Mesendoderm (in vitro differentiated cells): Measurements from ENCODE around the gene OR2F1.
"Not testable (repeated sequence)": the region's sequence is repeated elsewhere in the genome, so short reads cannot be mapped to it uniquely, and the experiment has no call there.

Source experiments
- DNase-seq: peaks from one replicate; pipeline ENCODE4 v3.0.0; 2013
- H2AK5ac ChIP-seq: 2 replicates; pipeline ENCODE4 v1.6.1; 2013; ENCODE audit warnings: low read length, inconsistent platforms
- H2BK120ac ChIP-seq: 2 replicates; pipeline ENCODE4 v1.6.1; 2013; ENCODE audit warnings: low read depth, mild to moderate bottlenecking, low read length, moderate library complexity, mixed read lengths
- H2BK15ac ChIP-seq: replicated peaks from 2 replicates; pipeline ENCODE4 v1.6.1; 2013; ENCODE audit warnings: low read depth, mild to moderate bottlenecking, moderate library complexity
- H2BK5ac ChIP-seq: 2 replicates; pipeline ENCODE4 v1.6.1; 2013; ENCODE audit warnings: low read length, inconsistent platforms
- H3K18ac ChIP-seq: 2 replicates; pipeline ENCODE4 v1.6.1; 2013; ENCODE audit warnings: mild to moderate bottlenecking, low read length, mixed read lengths
- H3K23ac ChIP-seq: one replicate; pipeline ENCODE4 v1.6.1; 2013; ENCODE audit warnings: low read length
- H3K27ac ChIP-seq: 2 replicates; pipeline ENCODE4 v1.5.1; 2013; ENCODE audit warnings: low read depth, mild to moderate bottlenecking, inconsistent platforms, low read length, moderate library complexity
- H3K27me3 ChIP-seq: 2 replicates; pipeline ENCODE4 v1.6.1; 2013; ENCODE audit warnings: low read length, control low read depth, mild to moderate bottlenecking, inconsistent platforms; ENCODE audit not compliant: insufficient read depth, poor library complexity
- H3K36me3 ChIP-seq: 2 replicates; pipeline ENCODE4 v1.6.1; 2013; ENCODE audit warnings: low read length, inconsistent platforms; ENCODE audit not compliant: control insufficient read depth, insufficient read depth
- H3K4ac ChIP-seq: one replicate; pipeline ENCODE4 v1.6.1; 2013; ENCODE audit warnings: low read depth, mild to moderate bottlenecking, low read length, moderate library complexity
- H3K4me1 ChIP-seq: 2 replicates; pipeline ENCODE4 v1.6.1; 2013; ENCODE audit warnings: low read depth, low read length, inconsistent platforms; ENCODE audit not compliant: control insufficient read depth
- H3K4me2 ChIP-seq: 2 replicates; pipeline ENCODE4 v1.6.1; 2013; ENCODE audit warnings: low read length
- H3K4me3 ChIP-seq: 2 replicates; pipeline ENCODE4 v1.5.1; 2013; ENCODE audit warnings: mild to moderate bottlenecking, low read length
- H3K56ac ChIP-seq: one replicate; pipeline ENCODE4 v1.6.1; 2013; ENCODE audit warnings: low read length
- H3K79me1 ChIP-seq: 2 replicates; pipeline ENCODE4 v1.6.1; 2013; ENCODE audit warnings: low read length, inconsistent platforms
- H3K79me2 ChIP-seq: 2 replicates; pipeline ENCODE4 v1.6.1; 2013; ENCODE audit warnings: mild to moderate bottlenecking, low read length; ENCODE audit not compliant: control insufficient read depth, insufficient read depth
- H3K9ac ChIP-seq: 2 replicates; pipeline ENCODE4 v1.6.1; 2013; ENCODE audit warnings: low read length, inconsistent platforms
- H4K5ac ChIP-seq: one replicate; pipeline ENCODE4 v1.6.1; 2013; ENCODE audit warnings: low read length
- H4K8ac ChIP-seq: one replicate; pipeline ENCODE4 v1.6.1; 2013; ENCODE audit warnings: low read depth, mild to moderate bottlenecking, control low read depth, low read length, moderate library complexity
- whole genome bisulfite sequencing: extraction: QIAGEN DNeasy Blood & Tissue Kit; methylation state at CpG from one replicate; pipeline ENCODE4 v1.1.7; 2013; ENCODE audit warnings: low lambda C conversion rate, missing lambda C conversion rate; ENCODE audit not compliant: insufficient coverage; ENCODE audit errors: extremely low coverage; 5-methylcytosine and 5-hydroxymethylcytosine counted together

The OR2F1 gene

GRCh38 chr7:144006029-144006691 is 51.5 kb downstream of the OR2F1 start:
- H3K27me3 ChIP-seq = no peaks in the 10 kb centered on the region

GRCh38 chr7:144006692-144007042 is 52.0 kb downstream of the OR2F1 start:
- H3K9ac ChIP-seq = no peak overlapping the region
- H2BK15ac ChIP-seq = no peak overlapping the region
- no peak overlapping the region for H3K4ac ChIP-seq
- no peak overlapping the region for H2BK5ac ChIP-seq
- no peaks in the 10 kb centered on the region for H3K27me3 ChIP-seq
- WGBS = no CpG with 5 or more reads among the region's 1 CpG
- no peak overlapping the region for H3K18ac ChIP-seq
- no peak overlapping the region for H3K56ac ChIP-seq
- no peaks in the 10 kb centered on the region for H3K79me1 ChIP-seq
- H2AK5ac ChIP-seq = no peak overlapping the region
- no peaks in the 10 kb centered on the region for H3K36me3 ChIP-seq
- no peak overlapping the region for H3K27ac ChIP-seq
- no peak overlapping the region for H2BK120ac ChIP-seq
- H3K4me2 ChIP-seq = no peak overlapping the region
- H4K5ac ChIP-seq = no peak overlapping the region
- no peaks in the 10 kb centered on the region for H3K4me1 ChIP-seq
- DNase-seq = no peak
- H3K23ac ChIP-seq = no peak overlapping the region
- H4K8ac ChIP-seq = no peak overlapping the region
- H3K79me2 ChIP-seq = no peaks in the 10 kb centered on the region
- H3K4me3 ChIP-seq = no peak overlapping the region

More at GRCh38 chr7:144006029-144006691, 51.5 kb downstream of the OR2F1 start:
- H3K9ac ChIP-seq = no peak overlapping the region
- no peaks in the 10 kb centered on the region for H3K79me1 ChIP-seq
- no peak overlapping the region for H3K23ac ChIP-seq
- no peak overlapping the region for H3K4me2 ChIP-seq
- H3K56ac ChIP-seq = no peak overlapping the region
- no peak overlapping the region for H2BK5ac ChIP-seq
- no peaks in the 10 kb centered on the region for H3K79me2 ChIP-seq
- H3K4me3 ChIP-seq = no peak overlapping the region
- DNase-seq = no peak
- H3K27ac ChIP-seq = no peak overlapping the region
- H3K18ac ChIP-seq = no peak overlapping the region
- no CpG with 5 or more reads among the region's 1 CpG for WGBS
- H4K8ac ChIP-seq = no peak overlapping the region
- no peak overlapping the region for H3K4ac ChIP-seq
- H4K5ac ChIP-seq = no peak overlapping the region
- H2BK15ac ChIP-seq = no peak overlapping the region
- no peak overlapping the region for H2BK120ac ChIP-seq
- no peaks in the 10 kb centered on the region for H3K36me3 ChIP-seq
- no peak overlapping the region for H2AK5ac ChIP-seq
- H3K4me1 ChIP-seq = no peaks in the 10 kb centered on the region

- Histone ChIP-seq H3K18ac (no peak overlapping the region), H2BK15ac (no peak overlapping the region), H3K9ac (no peak overlapping the region), H3K36me3 (no peaks in the 10 kb centered on the region), H3K56ac (no peak overlapping the region), H4K8ac (no peak overlapping the region), H3K4me3 (no peak overlapping the region), H3K4ac (no peak overlapping the region), H2AK5ac (no peak overlapping the region), H3K27ac (no peak overlapping the region), H3K23ac (no peak overlapping the region), H3K27me3 (no peaks in the 10 kb centered on the region), H2BK120ac (no peak overlapping the region), H2BK5ac (no peak overlapping the region), H3K4me1 (no peaks in the 10 kb centered on the region), H4K5ac (no peak overlapping the region), H3K79me2 (no peaks in the 10 kb centered on the region), H3K4me2 (no peak overlapping the region), H3K79me1 (no peaks in the 10 kb centered on the region)
- no peak for DNase-seq
- WGBS = no CpG with 5 or more reads among the region's 2 CpGs
Observed at GRCh38 chr7:144009361-144009760, 54.7 kb downstream of the OR2F1 start.

- DNase-seq, H3K23ac ChIP-seq, H3K4me2 ChIP-seq, H3K18ac ChIP-seq, H3K56ac ChIP-seq, H4K8ac ChIP-seq, H2AK5ac ChIP-seq, H3K27ac ChIP-seq, H3K4ac ChIP-seq, H2BK120ac ChIP-seq, H4K5ac ChIP-seq, H3K27me3 ChIP-seq, H3K79me2 ChIP-seq, H3K9ac ChIP-seq, H3K79me1 ChIP-seq, H2BK15ac ChIP-seq, H3K4me1 ChIP-seq, H3K36me3 ChIP-seq, H3K4me3 ChIP-seq, H2BK5ac ChIP-seq: not testable (repeated sequence)
Observed at GRCh38 chr7:144010061-144010460, 55.4 kb downstream of the OR2F1 start.

GRCh38 chr7:144010821-144011220 is 56.2 kb downstream of the OR2F1 start:
- H3K79me1 ChIP-seq, H3K27me3 ChIP-seq, H3K9ac ChIP-seq, H3K4me2 ChIP-seq, H3K27ac ChIP-seq, H3K4ac ChIP-seq, H3K23ac ChIP-seq, H2BK120ac ChIP-seq, H3K56ac ChIP-seq, H2BK15ac ChIP-seq, H3K18ac ChIP-seq, H3K79me2 ChIP-seq, H3K4me3 ChIP-seq, H2BK5ac ChIP-seq, H3K36me3 ChIP-seq, H3K4me1 ChIP-seq, H2AK5ac ChIP-seq, H4K5ac ChIP-seq, H4K8ac ChIP-seq, DNase-seq: not testable (repeated sequence)
- no CpG with 5 or more reads among the region's 1 CpG for WGBS
